Germinal center (tissue), 1 donor: ENCODE data around the gene RPS6KB1.
"Not testable (repeated sequence)": the region's sequence is repeated elsewhere in the genome, so short reads cannot be mapped to it uniquely, and the experiment has no call there.

ENCODE experiments used
- DNase-seq: peaks from one replicate; pipeline ENCODE4 v3.0.0; 2012; ENCODE audit warnings: mixed read lengths, low spot score

Gene RPS6KB1

DNA sequence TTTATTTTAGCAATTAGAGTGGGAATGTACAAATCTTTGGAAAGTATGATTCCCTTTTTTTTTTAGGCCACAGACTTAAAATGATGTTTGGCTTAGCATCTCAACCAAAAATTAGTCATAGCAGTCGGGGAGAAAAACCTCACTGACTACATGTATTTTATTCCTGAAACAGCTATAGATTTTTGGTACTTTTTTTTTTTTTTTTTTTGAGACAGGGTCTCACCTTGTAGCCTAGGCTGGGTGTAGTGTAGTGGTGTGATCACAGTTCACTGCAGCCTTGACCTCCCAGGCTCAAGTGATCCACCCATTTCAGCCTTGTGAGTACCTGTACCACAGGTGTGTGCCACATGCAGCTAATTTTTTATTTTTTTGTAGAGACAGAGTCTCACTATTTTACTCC lies 48.2 kb downstream of the RPS6KB1 start:
- no peak for DNase-seq

DNA sequence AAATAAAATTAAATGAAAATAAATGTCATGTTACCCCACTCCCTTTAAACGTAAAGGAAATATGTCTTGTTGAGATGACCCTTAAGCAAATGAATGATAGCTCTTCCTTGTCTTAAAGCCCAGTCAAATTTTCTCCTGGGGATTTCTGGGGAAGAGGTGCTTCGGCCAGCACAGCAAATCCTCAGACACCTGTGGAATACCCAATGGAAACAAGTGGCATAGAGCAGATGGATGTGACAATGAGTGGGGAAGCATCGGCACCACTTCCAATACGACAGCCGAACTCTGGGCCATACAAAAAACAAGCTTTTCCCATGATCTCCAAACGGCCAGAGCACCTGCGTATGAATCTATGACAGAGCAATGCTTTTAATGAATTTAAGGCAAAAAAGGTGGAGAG lies 53.5 kb downstream of the RPS6KB1 start:
- DNase-seq: not testable (repeated sequence)

DNA sequence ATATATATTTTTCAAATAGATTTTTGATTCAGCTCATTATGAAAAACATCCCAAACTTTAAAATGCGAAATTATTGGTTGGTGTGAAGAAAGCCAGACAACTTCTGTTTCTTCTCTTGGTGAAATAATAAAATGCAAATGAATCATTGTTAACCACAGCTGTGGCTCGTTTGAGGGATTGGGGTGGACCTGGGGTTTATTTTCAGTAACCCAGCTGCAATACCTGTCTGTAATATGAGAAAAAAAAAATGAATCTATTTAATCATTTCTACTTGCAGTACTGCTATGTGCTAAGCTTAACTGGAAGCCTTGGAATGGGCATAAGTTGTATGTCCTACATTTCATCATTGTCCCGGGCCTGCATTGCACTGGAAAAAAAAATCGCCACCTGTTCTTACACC lies 54.4 kb downstream of the RPS6KB1 start:
- DNase-seq: peak; percentile 3

DNA sequence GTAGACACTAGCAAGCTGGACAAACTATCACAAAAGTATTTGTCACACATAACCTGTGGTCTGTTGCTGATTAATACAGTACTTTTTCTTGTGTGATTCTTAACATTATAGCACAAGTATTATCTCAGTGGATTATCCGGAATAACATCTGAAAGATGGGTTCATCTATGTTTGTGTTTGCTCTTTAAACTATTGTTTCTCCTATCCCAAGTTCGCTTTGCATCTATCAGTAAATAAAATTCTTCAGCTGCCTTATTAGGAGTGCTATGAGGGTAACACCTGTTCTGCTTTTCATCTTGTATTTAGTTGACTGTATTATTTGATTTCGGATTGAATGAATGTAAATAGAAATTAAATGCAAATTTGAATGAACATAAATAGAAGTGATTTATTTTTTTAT lies 57.1 kb downstream of the RPS6KB1 start:
- no peak for DNase-seq

DNA sequence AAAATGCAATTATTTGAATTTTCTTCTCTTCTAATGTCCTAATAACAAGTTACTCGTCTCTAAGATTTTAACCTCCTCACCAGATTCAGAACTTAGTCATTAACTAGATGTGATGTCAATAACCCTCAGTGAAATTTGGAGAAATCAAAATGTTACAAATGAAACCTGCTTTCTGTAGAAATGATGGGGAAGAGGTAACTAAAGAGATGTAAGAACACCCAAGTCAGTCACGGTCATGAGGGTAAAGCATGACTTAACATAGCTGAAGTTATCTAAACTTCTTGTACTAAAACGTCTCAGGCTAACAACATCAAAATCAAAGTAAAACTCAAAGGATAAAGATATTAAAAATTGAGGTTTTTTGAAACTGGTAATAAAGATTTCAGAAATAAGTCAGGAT lies 61.9 kb downstream of the RPS6KB1 start:
- no peak for DNase-seq

DNA sequence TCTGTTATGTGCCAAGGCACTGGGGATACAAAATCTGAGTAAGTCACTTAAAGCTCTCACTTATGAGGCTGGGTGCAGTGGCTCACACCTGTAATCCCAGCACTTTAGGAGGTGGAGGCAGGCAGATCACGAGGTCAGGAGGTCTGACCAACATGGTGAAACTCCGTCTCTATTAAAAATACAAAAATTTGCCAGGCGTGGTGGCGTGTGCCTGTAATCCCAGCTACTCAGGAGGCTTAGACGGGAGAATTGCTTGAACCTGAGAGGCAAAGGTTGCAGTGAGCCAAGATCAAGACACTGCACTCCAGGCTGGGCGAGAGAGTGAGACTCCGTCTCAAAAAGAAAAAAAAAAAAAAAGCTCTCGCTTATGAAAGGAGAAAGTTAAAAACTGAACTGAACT lies 66.7 kb downstream of the RPS6KB1 start:
- DNase-seq: not testable (repeated sequence)

DNA sequence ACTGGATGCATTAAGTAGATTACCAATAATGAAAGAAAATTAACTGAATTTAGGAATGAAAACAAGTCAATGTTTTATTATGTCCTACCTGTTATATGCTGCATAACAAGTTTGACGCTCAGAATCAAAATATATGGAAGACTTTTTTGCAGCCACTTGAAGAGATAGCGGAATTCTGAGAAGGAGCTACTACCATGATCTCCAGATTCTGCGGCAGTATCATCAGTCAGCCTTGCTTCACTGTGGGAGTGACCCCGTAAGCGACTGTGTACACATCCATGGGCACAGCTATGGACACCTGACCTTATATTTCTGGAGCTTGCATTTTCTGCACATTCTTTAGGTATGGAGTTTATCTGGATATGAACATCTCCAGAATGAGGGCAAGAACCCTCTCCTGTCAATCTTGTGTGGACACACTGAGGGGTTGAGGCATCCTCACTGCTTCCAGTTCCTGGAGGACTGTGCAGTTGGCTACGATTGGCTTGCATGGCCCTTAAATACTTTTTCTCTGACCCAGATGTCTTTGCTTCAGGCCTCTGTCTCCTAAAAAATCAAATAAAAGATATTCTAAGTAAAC lies 69.9 kb downstream of the RPS6KB1 start:
- no peak for DNase-seq

DNA sequence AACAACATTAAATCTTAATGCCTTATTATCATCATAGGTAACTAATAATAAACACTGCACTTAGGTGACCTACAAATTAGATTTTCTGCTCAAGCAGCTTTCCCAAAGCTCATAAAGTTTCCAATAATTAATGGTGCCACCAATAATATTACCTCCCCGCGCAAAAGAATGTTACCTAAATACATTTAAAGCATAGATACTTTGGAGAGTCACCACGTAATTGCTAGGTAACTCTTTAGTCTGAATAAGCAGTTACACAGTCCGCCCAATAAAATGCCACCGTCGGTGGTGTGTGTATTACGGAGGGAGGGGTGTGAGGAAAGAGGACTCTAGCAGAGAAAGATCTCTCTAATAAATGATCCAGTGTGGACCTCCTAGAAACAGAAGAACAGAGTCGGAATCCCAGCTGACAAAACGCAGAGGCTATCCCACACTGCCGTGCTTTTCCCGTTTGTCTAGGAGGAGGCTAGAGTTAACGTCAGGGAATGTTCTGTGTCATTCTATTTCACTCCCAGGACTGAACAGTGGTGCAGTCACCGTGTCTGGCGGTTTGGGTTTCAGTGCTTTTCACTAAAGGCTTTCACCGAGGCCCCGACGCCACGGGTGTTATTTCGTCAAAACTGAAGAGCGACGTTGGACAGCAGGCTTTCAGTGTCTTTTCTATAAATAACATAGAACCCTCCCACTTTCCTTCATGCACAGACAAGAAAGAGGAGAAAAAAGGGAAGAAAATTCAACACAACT lies 71.0 kb downstream of the RPS6KB1 start:
- DNase-seq: peak; percentile 39

- DNase-seq: peak; percentile 94
Observed at GRCh38 chr17:59964482-59965328, 71.8 kb downstream of the RPS6KB1 start, which contains the start of gene RNFT1. Gene RNFT1 (minus strand): TSS chr17:59964740. CDS start chr17:59964663, 77 bp downstream.

DNA sequence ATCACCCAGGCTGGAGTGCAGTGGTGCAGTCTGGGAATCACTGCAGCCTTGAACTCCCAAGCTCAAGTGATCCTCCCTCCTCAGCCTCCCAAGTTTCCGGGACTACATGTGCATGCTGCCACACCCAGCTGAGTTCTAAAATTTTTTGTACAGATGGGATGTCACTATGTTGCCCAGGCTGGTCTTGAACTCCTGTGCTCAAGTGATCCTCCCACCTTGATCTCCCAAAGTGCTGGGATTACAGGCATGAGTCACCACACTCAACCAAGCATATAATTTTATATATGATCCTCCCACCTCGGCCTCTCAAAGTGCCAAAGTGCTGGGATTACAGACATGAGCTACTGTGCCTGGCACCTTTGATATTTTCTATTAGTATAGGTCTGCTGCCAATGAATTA lies 78.8 kb downstream of the RPS6KB1 start:
- DNase-seq: not testable (repeated sequence)

DNA sequence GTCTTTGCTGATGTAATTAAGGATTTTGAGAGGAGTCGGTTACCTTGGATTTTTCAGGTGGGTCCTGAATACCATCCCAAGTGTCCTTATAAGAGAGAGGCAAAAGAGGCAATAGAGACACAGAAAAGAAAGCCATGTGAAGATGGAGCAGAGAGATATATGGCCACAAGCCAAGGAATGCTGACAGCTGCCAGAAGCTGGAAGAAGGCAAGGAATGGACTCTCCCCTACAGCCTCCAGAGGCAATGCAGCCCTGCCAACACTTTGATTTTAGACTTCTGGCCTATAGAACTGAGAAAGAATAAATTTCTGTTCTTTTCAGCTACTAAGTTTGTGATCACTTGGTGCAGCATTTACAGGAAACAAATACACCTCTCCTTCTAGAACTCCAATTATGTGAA lies 79.9 kb downstream of the RPS6KB1 start:
- DNase-seq: no peak

DNA sequence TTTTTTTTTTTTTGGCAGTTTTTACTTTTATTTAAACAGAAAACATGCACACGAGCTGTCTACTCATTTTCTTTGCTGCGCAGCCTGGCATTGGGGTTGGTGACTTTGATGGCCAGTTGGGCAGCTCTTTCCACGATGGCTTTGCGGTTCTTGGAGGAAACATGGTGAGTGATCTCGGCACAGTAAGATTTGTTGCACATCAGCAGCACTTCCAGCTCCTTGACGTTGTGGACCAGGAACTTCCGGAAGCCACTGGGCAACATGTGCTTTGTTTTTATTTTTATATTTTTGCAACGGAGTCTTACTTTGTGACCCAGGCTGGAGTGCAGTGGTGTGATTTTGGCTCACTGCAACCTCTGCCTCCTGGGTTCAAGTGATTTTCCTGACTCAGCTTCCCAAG lies 80.6 kb downstream of the RPS6KB1 start:
- not testable (repeated sequence) for DNase-seq

GRCh38 chr17:59975166-59975565 lies 82.2 kb downstream of the RPS6KB1 start:
- not testable (repeated sequence) for DNase-seq

DNA sequence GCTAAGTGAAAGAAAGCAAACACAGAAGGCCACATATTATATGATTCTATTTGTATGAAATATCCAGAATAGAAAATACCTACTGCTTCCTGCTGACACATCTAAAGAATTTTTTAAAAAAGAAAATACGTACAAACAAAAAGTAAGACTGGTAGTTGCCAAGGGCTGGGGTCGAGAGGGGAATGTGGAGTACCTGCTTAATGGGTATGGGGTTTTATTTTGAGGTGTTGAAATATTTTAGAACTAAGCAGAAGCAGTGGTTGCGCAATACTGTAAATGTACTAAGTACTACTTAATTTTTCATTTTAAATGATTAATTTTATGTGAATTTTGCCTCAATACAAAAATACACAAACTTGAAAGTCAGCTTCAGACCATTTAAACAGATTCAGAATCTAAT lies 103.7 kb downstream of the RPS6KB1 start:
- DNase-seq: not testable (repeated sequence)
